Stimulated activated CD8-positive, alpha-beta memory T cell treated with anti-CD3 and anti-CD28 coated beads, Interleukin-7, amount 100 ng/mL, for 24 hours (primary cell): ENCODE results near the gene SLC29A3.

Source experiments
- DNase-seq: peaks from one replicate; pipeline ENCODE4 v3.0.0-alpha.2; 2020; ENCODE audit warnings: low read depth

SLC29A3 gene

GRCh38 chr10:71392791-71393781, 74.0 kb downstream of the SLC29A3 start:
- no peak for DNase-seq

GRCh38 chr10:71393841-71394475, 74.9 kb downstream of the SLC29A3 start:
- no peak for DNase-seq

- no peak for DNase-seq
Observed at GRCh38 chr10:71394926-71395562, 76.0 kb downstream of the SLC29A3 start.

- no peak for DNase-seq
Observed at GRCh38 chr10:71395621-71396020, 76.6 kb downstream of the SLC29A3 start.

- no peak for DNase-seq
Observed at GRCh38 chr10:71396084-71396710, 77.1 kb downstream of the SLC29A3 start.

- DNase-seq = no peak
Observed at GRCh38 chr10:71396711-71397295, 77.7 kb downstream of the SLC29A3 start, which contains the start of gene CDH23. CDH23 (plus strand) TSS chr10:71396920; CDS start chr10:71439832, 42,912 bp downstream.

GRCh38 chr10:71397296-71398212, 78.5 kb downstream of the SLC29A3 start:
- DNase-seq = no peak

- DNase-seq = no peak
Observed at GRCh38 chr10:71398976-71399375, 79.9 kb downstream of the SLC29A3 start.

- no peak for DNase-seq
Observed at GRCh38 chr10:71399946-71400345, 80.9 kb downstream of the SLC29A3 start.

- no peak for DNase-seq
Observed at GRCh38 chr10:71401056-71401455, 82.0 kb downstream of the SLC29A3 start.

- DNase-seq = no peak
Observed at GRCh38 chr10:71402005-71402404, 82.9 kb downstream of the SLC29A3 start.

GRCh38 chr10:71404503-71405295, 85.6 kb downstream of the SLC29A3 start:
- DNase-seq = no peak

GRCh38 chr10:71406878-71407277, 87.8 kb downstream of the SLC29A3 start:
- no peak for DNase-seq

- no peak for DNase-seq
Observed at GRCh38 chr10:71408436-71409225, 89.6 kb downstream of the SLC29A3 start.

- DNase-seq = no peak
Observed at GRCh38 chr10:71409516-71410104, 90.6 kb downstream of the SLC29A3 start.
